HL-60 (cell line): Measurements from ENCODE around the gene USP43.

Experiments used
- DNase-seq, 2 experiments: peaks; one replicate each; pipeline ENCODE4 v3.0.0-alpha.2; 2010 to 2020; ENCODE audit warnings: low read depth in 1 of 2, low spot score in 1 of 2
- H3K27ac ChIP-seq: fragments of 250-450 bp; sonication (Bioruptor Pico); replicated peaks from 2 replicates; pipeline ENCODE4 v1.5.1; 2020; ENCODE audit warnings: mild to moderate bottlenecking, moderate library complexity
- H3K27me3 ChIP-seq: fragments of 250-450 bp; sonication (Bioruptor Pico); 2 replicates; pipeline ENCODE4 v1.5.1; 2021; ENCODE audit warnings: mild to moderate bottlenecking, moderate library complexity; ENCODE audit not compliant: insufficient read depth, poor library complexity, severe bottlenecking
- H3K4me3 ChIP-seq: replicated peaks from 2 replicates; pipeline ENCODE4 v1.5.1; 2011; ENCODE audit warnings: mild to moderate bottlenecking, control low read depth, low read length; ENCODE audit not compliant: insufficient read depth
- CTCF ChIP-seq: IDR thresholded peaks from one replicate; pipeline ENCODE4 v1.5.1; 2011; ENCODE audit warnings: low read length, control low read depth, inconsistent platforms; ENCODE audit not compliant: insufficient read depth
- GABPA ChIP-seq: IDR thresholded peaks from 2 replicates; pipeline ENCODE4 v1.6.1; 2012; ENCODE audit warnings: low read depth
- POLR2AphosphoS5 ChIP-seq: IDR thresholded peaks from 2 replicates; pipeline ENCODE4 v1.6.1; 2012; ENCODE audit warnings: low read depth
- REST ChIP-seq: IDR thresholded peaks from 2 replicates; pipeline ENCODE4 v1.6.1; 2012; ENCODE audit warnings: low read depth; ENCODE audit not compliant: insufficient replicate concordance
- SPI1 ChIP-seq: IDR thresholded peaks from 2 replicates; pipeline ENCODE4 v1.6.1; 2012; ENCODE audit warnings: low read depth, mild to moderate bottlenecking, borderline replicate concordance

The USP43 gene

GRCh38 chr17:9776911-9777310, 131.6 kb downstream of the USP43 start:
- Histone ChIP-seq H3K27ac (no peak overlapping the region), H3K27me3 (no peaks in the 10 kb centered on the region), H3K4me3 (no peak overlapping the region)
- DNase-seq, result no peak
- TF ChIP-seq GABPA (no peak), REST (no peak), CTCF (no peak), SPI1 (no peak), POLR2AphosphoS5 (no peak)
